CD4-positive, alpha-beta T cell treated with Interleukin-15 for 4 hours (primary cell): Measurements from ENCODE around the gene USP26.
"Not testable (repeated sequence)": the region's sequence is repeated elsewhere in the genome, so short reads cannot be mapped to it uniquely, and the experiment has no call there.

Source experiments
- DNase-seq: peaks from one replicate; pipeline ENCODE4 v3.0.0-alpha.2; 2020; ENCODE audit warnings: low spot score

USP26 gene

DNA sequence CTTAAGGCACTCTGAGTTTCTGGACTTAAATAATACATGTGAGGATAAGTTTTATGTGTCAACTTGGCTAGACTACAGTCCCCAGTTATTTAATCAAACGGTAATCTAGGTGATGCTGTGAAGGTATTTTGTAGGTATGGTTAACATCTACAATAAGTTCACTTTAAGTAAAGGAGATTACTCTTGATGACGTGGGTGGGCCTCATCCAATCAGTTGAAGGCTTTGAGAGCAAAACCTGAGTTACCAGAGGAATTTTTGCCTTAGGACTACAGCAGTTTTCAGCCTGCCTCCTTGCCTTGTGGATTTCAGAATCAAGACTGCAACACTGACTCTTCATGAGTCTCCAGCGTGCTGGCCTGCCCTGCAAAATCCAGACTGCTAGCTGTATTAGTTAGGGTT, 78.7 kb downstream of the USP26 start:
- no peak for DNase-seq

DNA sequence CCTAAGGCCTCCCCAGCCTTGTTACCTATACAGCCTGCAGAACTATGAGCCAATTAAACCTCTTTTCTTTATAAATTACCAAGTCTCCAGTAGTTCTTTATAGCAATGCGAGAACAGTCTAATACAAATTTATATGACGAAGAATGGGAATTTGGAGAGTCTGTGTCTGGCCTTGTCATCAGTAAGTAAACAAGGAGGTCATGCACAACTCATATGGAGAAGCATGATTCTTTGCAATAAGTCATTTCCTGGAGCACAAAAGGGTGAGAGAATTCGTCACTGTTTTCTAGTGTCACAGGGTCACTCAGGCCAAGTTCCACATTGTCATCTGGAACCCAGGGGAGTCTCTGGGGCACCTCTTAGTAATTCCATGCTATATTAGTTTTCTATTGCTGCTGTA, 89.5 kb downstream of the USP26 start:
- DNase-seq = no peak

DNA sequence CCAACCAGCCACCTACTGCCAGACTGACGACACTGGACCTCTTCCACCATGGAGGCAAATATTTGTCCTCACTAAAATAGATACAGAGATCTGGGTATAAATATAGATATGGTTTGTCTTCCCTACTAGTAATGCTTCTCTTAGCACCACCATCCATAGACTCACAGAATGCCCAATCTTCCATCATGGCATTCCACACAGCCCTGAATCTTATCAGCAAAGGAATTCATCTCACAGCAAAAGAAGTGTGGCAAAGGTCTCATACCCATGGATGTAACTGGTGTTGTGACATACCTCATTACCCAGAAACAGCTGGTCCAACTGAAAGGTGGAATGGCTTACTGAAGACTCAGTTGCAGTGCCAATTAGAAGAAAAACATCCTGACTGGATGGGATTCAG, 91.3 kb downstream of the USP26 start:
- no peak for DNase-seq

DNA sequence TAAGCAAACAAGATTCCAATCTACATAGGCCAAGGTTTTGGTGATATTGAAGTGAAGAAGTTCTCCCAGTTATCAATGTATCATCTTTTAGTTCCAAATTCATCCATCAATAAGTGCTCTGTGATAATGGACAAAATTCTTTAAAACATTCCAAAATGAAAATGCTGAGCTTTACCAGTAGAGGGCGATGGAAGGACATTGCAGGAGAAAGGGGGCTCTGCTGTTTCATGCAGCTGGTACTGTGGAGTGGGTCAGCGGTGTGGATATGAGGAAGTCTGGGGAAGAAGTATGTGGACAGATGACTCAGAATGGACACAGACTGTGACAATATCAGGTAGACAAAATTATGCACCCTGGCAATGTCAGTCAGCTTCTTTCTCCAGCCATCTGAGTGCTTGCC, 91.9 kb downstream of the USP26 start:
- DNase-seq = no peak

DNA sequence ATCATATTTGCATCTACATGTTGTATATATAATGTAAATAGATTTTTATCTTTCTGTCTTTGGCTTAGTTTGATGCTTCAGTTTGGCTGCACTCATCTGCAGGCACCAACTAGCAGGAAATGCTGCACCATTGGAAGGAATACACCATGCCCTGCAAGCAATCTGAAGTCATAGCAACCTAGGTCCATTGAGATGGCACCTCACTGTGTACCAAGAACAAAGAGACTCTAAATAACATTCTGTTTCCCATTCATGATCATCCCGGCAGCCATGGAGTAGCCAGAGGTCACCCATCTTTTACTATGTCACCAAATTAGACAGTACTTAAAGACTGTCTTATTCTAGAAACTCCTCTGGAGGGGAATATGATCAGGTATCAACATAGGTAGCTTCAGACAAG, 97.7 kb downstream of the USP26 start:
- no peak for DNase-seq

DNA sequence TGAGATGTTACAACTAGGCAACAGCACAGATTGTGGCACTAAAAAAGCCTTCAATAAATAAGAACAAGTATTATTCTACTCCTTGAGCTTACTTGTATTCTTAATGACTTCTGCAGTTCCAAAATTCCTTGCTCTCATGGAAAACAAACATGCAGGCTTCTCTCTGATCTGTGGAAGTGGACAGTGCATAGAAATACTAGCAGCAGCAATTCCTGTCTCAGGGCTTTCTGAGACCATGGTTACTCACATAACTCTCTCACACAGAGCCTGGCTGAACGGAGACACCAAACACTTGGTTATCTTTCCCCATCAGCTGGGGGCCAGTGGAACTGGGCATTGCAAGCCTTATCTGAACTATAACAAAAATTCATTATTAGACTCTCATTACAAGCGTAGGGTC, 106.1 kb downstream of the USP26 start:
- DNase-seq = no peak

DNA sequence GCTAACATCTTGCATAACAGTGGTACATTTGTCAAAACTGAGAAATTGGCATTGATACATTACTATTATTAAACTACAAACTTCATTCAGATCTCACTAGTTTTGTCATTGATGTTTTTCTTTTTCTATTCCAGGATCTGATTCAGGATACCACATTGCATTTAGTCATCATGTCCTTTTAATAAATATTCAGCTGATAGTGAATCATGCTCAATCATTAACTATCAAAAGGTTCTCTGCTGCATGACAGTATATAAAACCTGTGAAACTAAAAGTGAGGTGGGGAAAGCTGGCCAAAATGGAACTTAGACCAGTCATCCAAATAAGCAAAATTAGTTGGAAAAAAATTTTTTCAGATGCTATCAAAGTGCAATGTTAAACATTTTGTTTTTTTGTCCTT, 110.4 kb downstream of the USP26 start:
- DNase-seq = no peak

- DNase-seq = no peak
Observed at GRCh38 chrX:132984058-132984650, 112.8 kb downstream of the USP26 start.

GRCh38 chrX:132983496-132983895, 113.4 kb downstream of the USP26 start:
- DNase-seq = no peak

- DNase-seq = not testable (repeated sequence)
Observed at GRCh38 chrX:132980035-132980434, 116.9 kb downstream of the USP26 start.
